ENCODE measurements around the gene NODAL. TPM values are rescaled to one million over a fixed set of nuclear protein-coding genes. Genes with fewer than 3 reads are reported as not detected.
A peak's percentile ranks its signal among the peaks of the same experiment; 100 is the strongest.

Gene NODAL
- total and polyA plus RNA-seq, 4 donors = not detected

DNA sequence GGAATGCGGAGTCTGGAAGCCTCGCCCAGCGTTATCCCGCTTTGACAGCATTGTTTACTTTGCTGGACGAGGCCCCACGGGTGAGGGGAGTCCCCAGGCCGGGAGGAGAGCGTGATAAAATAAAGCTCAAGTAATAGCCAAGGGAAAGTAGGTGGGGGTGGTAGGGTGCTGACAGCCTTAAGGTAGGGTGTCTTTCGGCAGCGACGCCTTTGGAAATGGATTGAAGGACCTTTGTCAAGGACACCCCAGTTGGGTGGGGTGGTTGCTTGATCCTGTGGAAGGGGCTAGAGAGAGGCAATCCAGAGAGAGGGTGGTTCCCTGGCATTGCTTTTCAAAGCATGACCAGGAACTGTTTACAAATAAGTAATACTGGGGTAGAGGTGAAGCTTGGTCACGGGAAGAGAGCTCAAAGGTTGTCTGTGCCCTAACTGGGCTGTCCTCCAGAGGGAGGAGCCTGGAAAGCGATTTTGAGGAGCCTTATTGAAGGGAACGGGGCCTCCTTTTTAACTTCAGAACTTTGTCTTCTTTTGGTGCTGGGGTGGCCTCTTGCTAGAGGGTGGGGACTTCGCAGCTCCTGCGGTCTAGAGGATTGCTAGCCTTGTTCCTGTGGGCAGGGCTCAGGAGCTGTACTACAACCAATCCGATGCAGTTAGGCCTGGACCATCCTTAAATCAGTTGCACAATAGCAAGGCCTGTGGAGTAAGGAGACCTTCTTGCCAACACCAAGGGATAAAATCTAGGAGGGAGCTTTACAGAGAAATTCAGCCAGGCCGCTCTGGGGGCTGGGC, 36.2 kb downstream of the NODAL start:
- peak overlapping the region; percentile 83 for H3K4me3 ChIP-seq
- H3K27me3 ChIP-seq (ENCODE audit: control insufficient read depth in 3 of 3, insufficient read depth in 3 of 3, low read length in 2 of 3) = no peaks in the 10 kb centered on the region
- peaks cover 4 to 16% (median 14%) of the 10 kb centered on the region in 5 donors for H3K4me1 ChIP-seq (ENCODE audit: control insufficient read depth in 5 of 5, insufficient read depth in 5 of 5, low read length in 5 of 5)
- TF ChIP-seq, protein P1, sequence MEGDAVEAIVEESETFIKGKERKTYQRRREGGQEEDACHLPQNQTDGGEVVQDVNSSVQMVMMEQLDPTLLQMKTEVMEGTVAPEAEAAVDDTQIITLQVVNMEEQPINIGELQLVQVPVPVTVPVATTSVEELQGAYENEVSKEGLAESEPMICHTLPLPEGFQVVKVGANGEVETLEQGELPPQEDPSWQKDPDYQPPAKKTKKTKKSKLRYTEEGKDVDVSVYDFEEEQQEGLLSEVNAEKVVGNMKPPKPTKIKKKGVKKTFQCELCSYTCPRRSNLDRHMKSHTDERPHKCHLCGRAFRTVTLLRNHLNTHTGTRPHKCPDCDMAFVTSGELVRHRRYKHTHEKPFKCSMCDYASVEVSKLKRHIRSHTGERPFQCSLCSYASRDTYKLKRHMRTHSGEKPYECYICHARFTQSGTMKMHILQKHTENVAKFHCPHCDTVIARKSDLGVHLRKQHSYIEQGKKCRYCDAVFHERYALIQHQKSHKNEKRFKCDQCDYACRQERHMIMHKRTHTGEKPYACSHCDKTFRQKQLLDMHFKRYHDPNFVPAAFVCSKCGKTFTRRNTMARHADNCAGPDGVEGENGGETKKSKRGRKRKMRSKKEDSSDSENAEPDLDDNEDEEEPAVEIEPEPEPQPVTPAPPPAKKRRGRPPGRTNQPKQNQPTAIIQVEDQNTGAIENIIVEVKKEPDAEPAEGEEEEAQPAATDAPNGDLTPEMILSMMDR (IDR thresholded peaks at IDR 0.05; ENCODE audit: control extremely low read depth, extremely low read depth) = no peak
- peak overlapping the region; percentile 95 to 99 for H3K27ac ChIP-seq (ENCODE audit: low read depth in 1 of 2, low read length in 1 of 2)
- DNase-seq = peak; percentile 87 to 97 (median 95)
- H3K9me3 ChIP-seq (ENCODE audit: control insufficient read depth in 4 of 4, insufficient read depth in 3 of 4, low read length in 3 of 4) = no peaks in the 10 kb centered on the region
- 1 to 2% methylated on average over 18 of the region's 18 CpGs for WGBS, 2 donors
- H3K9ac ChIP-seq (ENCODE audit: insufficient read depth in 1 of 2, low read length in 2 of 2) = peak overlapping the region; percentile 74 to 95
- peak; percentile 75 for ATAC-seq (ENCODE audit: insufficient read depth, low FRiP score)
- no peaks in the 10 kb centered on the region for H3K36me3 ChIP-seq (ENCODE audit: control insufficient read depth in 4 of 4, insufficient read depth in 4 of 4, low read length in 4 of 4)

DNA sequence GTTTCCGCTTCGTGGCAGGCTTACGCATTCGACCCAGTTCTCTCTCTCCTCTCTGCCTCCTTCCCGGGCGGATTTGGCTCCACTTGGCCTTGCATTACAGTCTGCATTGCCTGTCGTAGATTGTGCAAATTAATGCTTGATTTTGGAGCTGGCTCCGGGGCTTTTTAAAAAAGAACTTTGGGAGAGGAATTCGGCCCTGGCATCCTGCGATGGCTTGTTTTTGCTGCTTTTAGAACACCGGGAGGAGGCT, 36.8 kb downstream of the NODAL start:
- H3K4me3 ChIP-seq = peak overlapping the region; percentile 83
- 0% methylated on average over 11 of the region's 11 CpGs for WGBS, 2 donors
- ATAC-seq (ENCODE audit: insufficient read depth, low FRiP score) = no peak
- peak overlapping the region; percentile 95 to 99 for H3K27ac ChIP-seq (ENCODE audit: low read depth in 1 of 2, low read length in 1 of 2)
- no peaks in the 10 kb centered on the region for H3K36me3 ChIP-seq (ENCODE audit: control insufficient read depth in 4 of 4, insufficient read depth in 4 of 4, low read length in 4 of 4)
- H3K9me3 ChIP-seq (ENCODE audit: control insufficient read depth in 4 of 4, insufficient read depth in 3 of 4, low read length in 3 of 4) = no peaks in the 10 kb centered on the region
- no peaks in the 10 kb centered on the region for H3K27me3 ChIP-seq (ENCODE audit: control insufficient read depth in 3 of 3, insufficient read depth in 3 of 3, low read length in 2 of 3)
- peak overlapping the region; percentile 74 to 95 for H3K9ac ChIP-seq (ENCODE audit: insufficient read depth in 1 of 2, low read length in 2 of 2)
- DNase-seq = no peak
- TF ChIP-seq, protein P1 (IDR thresholded peaks at IDR 0.05; ENCODE audit: control extremely low read depth, extremely low read depth) = no peak
- peaks cover 4 to 16% (median 12%) of the 10 kb centered on the region in 5 donors for H3K4me1 ChIP-seq (ENCODE audit: control insufficient read depth in 5 of 5, insufficient read depth in 5 of 5, low read length in 5 of 5)

DNA sequence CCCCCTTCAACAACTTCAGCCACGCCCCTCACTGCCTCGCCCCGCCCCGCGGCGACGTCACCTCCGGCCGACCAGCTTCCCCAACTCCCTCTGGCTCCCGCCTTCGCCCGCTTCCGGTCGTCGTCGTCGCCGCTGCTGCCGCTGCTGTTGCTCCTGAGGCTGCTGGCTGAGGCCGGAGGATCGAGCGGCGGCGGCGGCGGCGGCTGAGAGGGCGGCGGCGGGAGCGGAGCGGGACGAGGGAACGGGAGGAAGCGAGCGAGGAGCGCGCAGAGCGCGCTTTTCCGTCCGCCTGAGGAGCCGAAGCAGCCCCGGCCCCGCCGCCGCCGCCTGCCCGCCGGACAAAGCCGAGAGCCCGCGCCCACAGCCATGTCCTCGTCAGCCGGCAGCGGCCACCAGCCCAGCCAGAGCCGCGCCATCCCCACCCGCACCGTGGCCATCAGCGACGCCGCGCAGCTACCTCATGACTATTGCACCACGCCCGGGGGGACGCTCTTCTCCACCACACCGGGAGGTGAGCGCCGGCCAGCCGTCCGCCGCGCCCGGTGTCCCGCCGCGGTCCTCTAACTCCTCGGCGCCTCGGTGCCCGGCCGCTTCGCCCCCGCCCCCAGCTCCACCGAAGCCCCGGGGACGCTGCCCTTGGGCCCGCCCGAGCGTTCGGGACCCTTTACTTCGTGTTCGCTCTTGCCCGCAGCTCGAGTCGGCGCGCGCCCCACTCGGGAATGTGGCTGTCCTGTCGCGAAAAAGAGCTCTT, 37.3 kb downstream of the NODAL start, which contains the start of gene EIF4EBP2:
Gene EIF4EBP2 (plus strand): TSS at position 110 of the 751 bp plus-strand sequence. CDS start 257 bp downstream, at position 367.
- WGBS, 2 donors = 1% methylated on average over 82 to 103 of the region's 103 CpGs
- no peaks in the 10 kb centered on the region for H3K9me3 ChIP-seq (ENCODE audit: control insufficient read depth in 4 of 4, insufficient read depth in 3 of 4, low read length in 3 of 4)
- DNase-seq = peak; percentile 98 to 100 (median 99)
- H3K36me3 ChIP-seq (ENCODE audit: control insufficient read depth in 4 of 4, insufficient read depth in 4 of 4, low read length in 4 of 4) = no peaks in the 10 kb centered on the region
- peak within 1 kb of the TSS; percentile 83 for H3K4me3 ChIP-seq
- peak within 1 kb of the TSS; percentile 95 to 99 for H3K27ac ChIP-seq (ENCODE audit: low read depth in 1 of 2, low read length in 1 of 2)
- peak; percentile 94 for ATAC-seq (ENCODE audit: insufficient read depth, low FRiP score)
- H3K9ac ChIP-seq (ENCODE audit: insufficient read depth in 1 of 2, low read length in 2 of 2) = peak within 1 kb of the TSS; percentile 74 to 95
- no peaks in the 10 kb centered on the region for H3K27me3 ChIP-seq (ENCODE audit: control insufficient read depth in 3 of 3, insufficient read depth in 3 of 3, low read length in 2 of 3)
- TF ChIP-seq, protein P1 (IDR thresholded peaks at IDR 0.05; ENCODE audit: control extremely low read depth, extremely low read depth) = no peak
- H3K4me1 ChIP-seq (ENCODE audit: control insufficient read depth in 5 of 5, insufficient read depth in 5 of 5, low read length in 5 of 5) = peaks cover 4 to 16% (median 9%) of the 10 kb centered on the region in 5 donors

Data from lung (tissue), 12 donors.